ENCODE measurements around the gene MFAP3.

MFAP3 gene

DNA sequence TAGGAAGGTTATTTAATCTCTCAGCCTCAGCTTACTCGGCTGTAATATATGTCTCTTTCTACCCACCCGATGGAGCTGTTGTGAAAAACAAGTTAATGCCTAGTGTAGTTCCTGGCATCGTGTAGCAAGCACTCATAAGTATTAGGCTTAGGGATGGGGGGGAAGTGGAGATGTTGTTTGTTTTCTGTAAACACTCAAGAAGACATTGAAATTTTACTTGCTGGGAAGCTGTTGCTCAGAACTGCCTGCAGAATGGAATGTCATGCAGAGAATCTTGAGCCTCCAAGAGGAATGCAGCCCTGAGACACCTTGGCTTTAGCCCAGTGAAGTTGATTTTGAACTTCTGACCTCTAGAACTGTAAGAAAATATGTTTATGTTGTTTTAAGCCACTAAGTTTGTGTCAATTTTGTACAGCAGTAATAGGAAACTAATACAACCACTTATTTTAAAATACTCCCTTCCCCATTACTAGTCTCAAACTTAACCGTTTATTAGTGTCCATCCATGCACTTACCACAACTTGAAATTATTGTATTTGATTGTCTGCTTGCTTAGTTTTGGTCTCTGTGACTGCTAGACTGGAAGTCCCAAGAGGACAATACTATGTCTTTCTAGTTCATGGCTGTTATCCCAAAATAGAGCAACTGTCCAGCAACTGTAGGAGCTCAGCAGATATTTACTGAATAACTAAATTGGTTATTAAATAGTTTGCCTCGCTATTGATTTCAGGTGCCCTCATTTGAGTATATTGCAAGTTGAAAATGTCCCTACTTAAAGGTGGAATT is 53.8 kb downstream of the MFAP3 start:
- DNase-seq (ENCODE audit: low read depth in 2 of 2), result no peak

DNA sequence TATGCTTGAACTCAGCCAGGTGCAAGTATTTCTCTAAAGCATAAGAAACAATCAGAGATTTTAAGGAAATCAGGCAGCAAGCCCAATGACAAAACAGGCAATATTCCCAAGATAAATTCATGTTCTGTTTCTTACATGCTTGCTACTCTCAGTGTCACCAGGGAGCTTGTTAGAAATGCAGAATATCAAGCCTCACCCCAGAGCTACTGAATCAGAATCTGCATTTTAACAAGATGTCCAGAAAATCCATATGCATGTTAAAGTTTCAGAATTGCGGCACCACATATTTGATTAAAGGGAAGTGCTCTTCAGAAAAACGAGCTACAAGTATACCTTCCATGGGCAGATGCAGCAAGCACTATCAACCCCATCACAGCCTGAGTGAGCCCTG is 54.4 kb downstream of the MFAP3 start:
- no peak for DNase-seq (ENCODE audit: low read depth in 2 of 2)

GRCh38 chr5:154095904-154096303 is 57.1 kb downstream of the MFAP3 start:
- no peak for DNase-seq (ENCODE audit: low read depth in 2 of 2)

GRCh38 chr5:154097031-154097430 is 58.3 kb downstream of the MFAP3 start:
- no peak for DNase-seq (ENCODE audit: low read depth in 2 of 2)

DNA sequence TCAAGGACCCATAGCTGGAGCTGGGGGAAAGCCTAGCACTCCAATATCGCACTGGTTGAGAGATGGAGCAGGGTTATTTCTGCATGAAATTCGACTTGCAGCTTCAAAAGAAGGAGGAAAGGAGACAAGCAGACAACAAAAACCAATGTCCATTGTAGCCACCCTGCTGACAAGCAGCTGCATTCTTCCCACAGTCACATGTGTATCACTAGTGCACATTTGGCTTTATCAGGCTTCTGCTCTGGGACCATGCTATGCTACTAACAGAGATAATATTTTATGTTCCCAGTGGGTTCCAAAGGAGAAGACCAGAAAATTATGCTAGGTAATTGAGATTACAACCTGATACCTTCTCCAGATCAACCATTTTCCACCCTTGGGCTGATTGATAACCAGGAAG is 59.7 kb downstream of the MFAP3 start:
- DNase-seq (ENCODE audit: low read depth in 2 of 2), result no peak

DNA sequence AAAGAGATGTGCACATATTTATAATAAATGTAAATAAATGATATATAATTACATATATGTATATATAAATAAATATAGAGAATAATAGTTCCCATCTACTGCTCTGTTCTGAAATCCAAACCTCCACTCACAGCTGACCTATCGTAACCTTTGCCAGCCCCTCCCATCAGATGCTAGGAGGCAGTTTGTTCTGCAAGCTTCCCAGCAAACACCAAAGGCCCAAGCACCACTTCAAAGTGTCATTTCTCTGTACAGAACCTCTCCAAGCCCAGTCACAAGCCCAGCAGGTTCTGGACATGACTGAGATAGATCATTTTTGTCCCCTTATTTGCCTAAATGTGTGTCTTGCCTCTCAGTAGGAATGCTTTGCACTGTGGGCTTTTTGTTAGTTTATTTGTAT is 62.4 kb downstream of the MFAP3 start:
- DNase-seq (ENCODE audit: low read depth in 2 of 2), result no peak

GRCh38 chr5:154103233-154103632 is 64.5 kb downstream of the MFAP3 start:
- DNase-seq (ENCODE audit: low read depth in 2 of 2), result no peak
